Putamen (tissue), 1 donor: Measurements from ENCODE around the gene PSRC1.
A peak's percentile ranks its signal among the peaks of the same experiment; 100 is the strongest.
"Not testable (repeated sequence)": the region's sequence is repeated elsewhere in the genome, so short reads cannot be mapped to it uniquely, and the experiment has no call there.

Experiments
- DNase-seq: peaks from one replicate; pipeline ENCODE4 v3.0.0-alpha.2; 2016; ENCODE audit warnings: low spot score

Gene PSRC1

DNA sequence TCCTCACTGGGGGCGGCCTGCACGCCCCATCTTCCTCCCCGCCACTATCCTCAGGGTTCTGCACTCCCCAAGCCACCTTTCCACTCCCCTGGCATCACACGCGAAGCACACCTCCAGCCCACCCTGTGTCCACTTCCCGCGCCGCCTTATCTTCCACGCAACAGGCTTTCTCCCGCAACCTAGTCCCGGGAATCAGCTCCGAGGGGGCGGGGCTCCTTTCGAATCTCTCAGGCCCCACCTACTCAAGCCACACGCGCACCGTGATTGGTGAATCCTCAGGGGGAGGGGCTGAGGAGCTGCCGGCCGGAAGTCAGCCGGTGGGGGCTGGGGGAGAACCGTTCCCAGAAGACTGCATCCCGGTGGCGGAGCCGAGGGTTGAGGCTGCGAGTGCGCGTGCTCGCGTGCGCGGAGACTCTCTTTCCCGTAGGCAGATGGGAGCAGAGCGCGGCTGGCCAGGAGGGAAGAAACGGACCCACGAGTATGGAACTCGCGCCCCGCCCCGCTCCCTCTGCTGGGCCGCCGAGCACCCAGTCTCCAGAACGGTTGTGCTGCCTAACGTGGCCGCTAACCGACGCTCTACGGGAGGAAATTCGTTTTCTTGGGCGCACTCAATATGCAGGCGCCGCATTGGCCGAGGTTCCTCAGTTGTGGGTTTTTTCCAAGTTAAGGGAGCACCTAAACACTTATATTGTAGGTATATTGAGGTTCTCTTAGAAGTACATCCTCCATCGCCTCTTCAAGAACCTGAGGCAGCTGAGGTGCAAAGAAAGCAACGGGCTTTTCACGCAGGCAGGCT, at the start of gene PSRC1:
PSRC1 (minus strand) TSS at position 194 of the 796 bp plus-strand sequence.
- DNase-seq, result peak; percentile 98

DNA sequence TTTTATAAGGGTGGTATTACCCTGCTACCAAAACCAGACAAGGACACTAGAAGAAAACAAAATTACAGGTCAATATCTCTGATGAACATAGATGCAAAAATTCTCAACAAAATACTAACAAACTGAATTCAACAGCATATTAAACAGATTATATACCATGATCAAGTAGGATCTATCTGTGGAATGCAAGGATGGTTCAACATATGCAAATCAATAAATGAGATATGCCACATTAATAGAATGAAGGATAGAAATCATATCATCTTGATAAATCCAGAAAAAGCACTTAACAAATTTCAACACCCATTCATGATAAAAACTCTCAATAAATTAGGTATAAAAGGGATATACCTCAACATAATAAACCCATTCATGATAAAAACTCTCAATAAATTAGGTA, 48.2 kb upstream of the PSRC1 start:
- DNase-seq, result no peak

DNA sequence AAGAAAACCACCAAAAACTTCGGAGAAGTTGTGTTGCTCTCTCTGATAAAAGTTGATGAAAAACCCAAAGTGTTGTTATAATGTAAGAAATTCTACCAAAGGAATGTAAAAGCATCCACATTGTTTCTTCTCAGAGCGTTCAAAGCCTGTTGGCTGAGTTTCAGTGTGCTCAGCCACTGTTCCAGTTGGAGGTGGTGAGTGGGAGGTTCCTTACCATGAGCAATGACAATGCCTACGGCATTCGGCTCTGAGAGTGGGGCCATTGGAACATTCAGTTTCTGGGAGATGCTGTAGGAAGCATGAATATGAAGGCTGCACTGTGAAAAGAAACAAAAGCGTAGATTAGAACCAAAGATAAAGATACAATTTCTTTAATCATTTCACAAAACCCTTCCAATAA, 44.3 kb upstream of the PSRC1 start:
- DNase-seq, result peak; percentile 79

DNA sequence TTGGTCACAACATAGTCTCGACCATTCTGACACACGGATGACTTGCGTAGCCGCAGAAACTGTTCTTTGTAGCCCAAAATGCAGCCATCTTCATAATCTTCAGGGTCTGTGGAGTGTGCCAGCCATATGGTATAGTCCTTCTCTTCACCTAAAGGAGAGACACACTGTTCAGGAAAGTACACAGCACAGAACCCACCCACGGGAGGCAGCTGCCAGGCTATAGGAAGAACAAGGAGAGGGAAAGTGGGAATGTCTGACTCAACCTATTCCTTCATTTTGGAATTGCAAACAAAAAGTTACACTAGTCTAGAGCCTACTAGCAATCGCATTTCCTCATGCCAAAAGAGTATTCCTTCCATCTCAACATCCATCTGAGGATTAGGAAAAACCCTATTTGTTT, 40.0 kb upstream of the PSRC1 start:
- DNase-seq, result no peak

DNA sequence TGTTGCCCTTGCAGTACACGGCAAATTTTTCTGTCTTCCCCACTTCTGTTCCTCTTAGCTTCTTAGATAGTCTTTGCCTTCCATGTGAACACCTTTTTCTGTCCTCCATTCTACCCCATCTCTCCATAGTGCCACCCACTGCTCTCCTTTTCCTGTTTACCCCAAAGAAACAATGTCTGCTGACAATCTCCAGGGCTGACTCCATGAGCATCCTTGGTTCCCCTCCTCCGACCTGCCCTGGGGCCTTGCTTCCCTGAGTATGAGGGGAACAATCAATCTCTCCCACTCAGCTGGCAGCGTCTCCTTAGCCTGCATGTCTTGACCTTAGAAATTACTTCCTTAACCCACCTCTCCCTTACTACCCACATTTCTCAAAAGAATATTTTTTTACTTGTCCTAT, 36.2 kb upstream of the PSRC1 start:
- no peak for DNase-seq

DNA sequence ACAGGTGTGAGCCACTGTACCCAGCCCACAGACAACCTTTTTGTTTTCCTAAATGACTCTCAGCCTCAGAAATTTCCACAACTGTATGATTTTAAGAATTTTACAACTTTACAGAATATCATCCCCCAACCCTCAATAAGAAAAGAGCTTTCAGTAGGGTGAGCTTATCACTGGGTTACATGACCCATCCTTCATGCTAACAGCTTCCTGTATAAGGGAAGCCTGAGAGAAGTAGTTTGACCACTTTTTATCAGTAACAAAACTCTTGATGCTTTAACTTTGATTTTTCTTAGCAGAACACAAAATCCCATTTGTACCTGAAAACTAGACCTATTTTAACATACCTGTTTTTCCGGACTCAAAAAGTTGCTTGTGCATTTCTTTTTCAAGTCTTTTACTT, 33.6 kb upstream of the PSRC1 start:
- DNase-seq, result no peak

DNA sequence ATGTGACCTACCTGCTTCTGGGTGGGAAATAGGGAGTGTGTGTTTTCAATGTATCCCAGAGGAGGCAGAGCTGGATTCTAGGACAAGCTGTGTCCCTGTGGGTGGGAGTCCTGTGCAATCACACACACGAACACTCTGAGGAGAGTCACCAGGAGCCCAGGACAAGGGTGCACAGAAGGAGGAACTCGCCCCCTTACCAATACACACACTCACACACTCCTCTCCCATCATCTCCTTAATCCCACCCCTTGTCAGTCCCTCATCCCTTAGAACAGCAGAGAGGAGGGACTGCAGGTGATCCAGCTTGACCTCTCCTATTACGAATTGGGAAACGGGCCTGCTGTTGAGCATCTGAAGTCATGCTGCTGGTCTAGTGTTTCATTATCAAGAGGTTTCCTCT, 32.3 kb upstream of the PSRC1 start:
- no peak for DNase-seq

DNA sequence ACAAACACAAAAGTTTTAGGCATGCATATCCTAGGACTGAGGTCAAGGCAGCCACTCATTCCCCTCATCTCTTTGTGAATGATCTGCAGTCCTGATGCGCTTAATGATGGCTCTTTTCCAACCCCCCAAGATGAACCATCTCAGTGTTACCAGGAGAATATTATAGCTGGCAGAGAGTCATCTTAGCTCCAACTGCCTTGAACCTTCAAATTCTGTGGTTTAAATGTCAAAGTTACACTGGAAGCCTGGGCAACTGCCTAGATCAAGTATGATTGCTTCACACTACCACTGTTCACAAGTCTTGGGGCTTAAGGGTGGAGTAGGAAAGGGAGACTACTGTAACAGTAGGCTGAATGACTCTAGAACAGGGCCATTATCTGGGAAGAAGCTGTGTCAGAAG, 31.9 kb upstream of the PSRC1 start:
- DNase-seq, result no peak

DNA sequence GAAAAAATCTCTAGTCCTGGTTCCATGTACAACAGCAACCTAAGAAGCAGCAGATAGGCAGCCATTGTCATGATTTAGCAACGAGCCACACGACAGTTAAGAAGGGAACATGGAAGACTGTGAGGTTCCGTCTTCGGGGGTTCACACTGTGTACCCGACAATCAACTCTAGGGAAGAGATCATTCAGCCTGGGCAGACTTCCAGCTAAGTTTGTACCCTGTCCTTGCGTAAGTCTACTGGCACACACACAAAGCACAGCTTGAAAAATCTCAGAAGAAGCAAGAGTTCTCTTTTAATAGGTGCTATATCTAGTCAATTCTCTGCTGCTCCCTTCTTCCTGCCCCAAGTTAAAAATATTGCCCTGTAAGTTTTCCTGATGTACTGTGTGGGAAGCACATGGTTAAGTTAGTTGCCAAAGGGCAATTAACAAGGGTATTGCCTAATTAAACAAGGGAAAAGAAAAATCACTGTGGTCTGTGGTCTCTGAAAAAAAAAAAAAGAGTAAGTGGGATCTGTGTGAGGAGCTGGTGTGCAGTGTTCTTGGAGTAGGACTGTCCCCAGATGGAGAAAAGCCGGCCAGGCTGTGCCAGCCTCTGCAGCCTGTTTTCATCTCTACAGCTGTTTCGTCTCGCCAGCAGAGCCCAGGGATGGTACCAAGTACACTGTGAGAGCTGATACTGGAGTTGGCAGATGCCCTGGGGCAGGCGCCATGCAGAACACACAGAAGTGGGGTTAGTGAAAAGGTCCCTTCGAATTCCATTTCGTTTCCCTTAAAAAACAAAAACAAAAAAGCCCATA, 30.2 kb upstream of the PSRC1 start:
- DNase-seq, result peak; percentile 93

DNA sequence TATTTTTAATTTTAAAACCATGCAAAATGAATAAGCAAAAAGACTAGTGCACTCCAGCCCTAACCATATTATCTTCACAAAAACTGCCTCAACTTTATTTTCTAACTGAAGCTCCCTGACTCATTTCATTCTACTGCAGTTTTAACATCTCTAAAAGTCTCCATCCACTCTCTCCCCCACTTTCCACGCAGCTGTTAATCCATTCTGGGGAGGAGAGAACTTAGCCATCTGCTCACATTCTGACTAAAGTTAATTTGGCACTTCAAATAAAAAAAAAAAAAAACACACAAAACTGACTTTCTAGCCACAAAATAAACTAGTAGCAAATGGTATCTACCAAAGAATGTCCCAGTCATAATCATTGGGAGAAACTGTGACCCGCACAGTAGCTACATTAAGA, 29.3 kb upstream of the PSRC1 start:
- DNase-seq, result no peak

DNA sequence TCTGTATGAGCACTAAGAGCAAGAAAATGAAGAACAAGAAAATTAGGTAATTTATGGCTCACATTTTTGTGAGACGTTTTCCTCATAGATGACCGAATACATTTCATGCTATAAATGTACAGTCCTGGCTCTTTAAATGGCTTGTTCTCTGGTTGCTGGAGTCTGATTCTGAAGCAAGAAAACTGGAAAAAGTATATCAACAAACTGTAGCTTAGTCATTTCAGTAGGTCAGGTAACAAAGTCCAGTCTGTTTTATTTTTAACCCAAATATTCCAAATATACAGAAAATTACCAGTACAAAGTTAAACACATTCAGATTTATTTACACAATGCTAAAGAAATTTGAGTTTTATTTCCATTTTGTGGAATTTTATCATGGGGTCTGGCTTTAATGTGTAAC, 26.4 kb upstream of the PSRC1 start:
- no peak for DNase-seq

DNA sequence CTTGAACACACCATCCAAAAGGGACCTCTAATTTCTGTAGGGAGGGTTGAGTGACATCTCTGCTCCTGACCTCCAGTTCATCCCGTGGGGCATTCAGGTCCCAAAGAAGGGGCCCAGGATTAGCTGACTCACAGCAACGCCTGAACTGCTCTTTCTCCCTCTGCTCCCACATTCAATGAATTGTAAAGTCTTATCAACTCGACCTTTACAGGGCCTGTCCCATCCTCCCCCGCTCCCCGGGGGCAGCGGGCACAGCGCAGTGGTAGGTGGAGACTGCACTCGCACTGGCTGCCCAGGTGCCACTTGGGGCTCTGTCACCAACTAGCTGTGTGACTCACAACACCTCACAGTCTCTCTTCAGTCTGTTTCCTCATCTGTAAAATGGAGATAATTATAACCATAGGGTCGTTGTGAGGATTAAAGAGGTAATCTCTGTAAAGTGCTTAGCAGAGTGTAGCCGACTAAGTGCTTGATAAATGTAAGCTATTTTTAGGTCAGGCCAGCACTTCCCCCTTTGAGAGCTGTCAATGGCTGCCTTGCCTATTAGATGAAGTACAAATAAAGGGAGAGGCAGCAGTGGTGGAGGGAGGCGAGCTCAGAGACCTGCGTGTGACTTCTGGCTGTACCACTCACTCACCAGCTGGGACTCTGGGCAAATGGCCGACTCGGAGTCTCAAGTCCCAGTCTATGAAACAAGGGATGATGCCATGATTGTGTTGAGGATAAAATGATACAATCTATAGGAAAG, 24.5 kb upstream of the PSRC1 start:
- peak; percentile 75 for DNase-seq

DNA sequence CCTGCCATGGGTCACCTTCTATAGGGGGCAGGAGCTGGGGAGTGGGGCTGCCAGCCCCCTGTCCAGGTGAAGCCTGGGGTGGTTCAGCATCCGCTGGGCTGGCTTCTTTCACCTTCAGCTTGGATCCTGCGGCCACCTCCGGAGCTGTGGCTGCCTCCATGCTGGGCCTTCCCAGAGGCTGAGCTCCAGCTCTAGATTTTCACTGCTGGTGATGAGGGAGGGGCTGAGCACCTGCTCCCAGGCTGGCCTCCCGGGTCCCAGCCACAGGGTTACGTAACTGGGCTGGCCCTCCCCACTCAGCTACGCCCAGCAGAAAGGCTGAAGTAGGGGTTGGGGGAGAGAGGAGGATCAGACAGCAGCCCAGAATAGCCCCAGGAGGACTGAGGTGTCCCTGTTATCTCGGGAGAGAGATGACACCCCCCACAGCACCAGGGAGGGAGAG, 23.9 kb upstream of the PSRC1 start, which contains the start of gene MYBPHL:
MYBPHL (minus strand) TSS at position 180 of the 442 bp plus-strand sequence; CDS start at position 160, 20 bp downstream.
- DNase-seq, result no peak

DNA sequence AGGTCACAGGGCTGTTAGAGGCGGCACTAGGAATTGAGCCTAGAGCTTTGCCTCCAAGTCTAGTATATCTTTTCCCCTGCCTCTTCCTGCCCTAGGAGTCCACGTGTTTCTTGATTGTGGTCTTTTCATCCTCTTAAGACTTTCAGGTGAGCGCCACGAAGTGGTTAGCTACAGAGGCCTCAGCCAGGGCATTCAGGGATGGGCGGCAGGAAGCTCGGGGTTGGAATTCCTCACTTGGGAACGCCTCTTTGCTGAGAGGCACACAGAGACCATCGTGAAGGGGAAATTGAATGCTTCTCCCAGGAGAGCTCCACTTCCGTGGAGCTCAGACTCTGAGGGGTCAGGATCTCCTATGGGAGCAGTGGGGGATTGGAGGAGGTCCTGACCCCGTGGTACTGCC, 23.0 kb upstream of the PSRC1 start:
- not testable (repeated sequence) for DNase-seq

DNA sequence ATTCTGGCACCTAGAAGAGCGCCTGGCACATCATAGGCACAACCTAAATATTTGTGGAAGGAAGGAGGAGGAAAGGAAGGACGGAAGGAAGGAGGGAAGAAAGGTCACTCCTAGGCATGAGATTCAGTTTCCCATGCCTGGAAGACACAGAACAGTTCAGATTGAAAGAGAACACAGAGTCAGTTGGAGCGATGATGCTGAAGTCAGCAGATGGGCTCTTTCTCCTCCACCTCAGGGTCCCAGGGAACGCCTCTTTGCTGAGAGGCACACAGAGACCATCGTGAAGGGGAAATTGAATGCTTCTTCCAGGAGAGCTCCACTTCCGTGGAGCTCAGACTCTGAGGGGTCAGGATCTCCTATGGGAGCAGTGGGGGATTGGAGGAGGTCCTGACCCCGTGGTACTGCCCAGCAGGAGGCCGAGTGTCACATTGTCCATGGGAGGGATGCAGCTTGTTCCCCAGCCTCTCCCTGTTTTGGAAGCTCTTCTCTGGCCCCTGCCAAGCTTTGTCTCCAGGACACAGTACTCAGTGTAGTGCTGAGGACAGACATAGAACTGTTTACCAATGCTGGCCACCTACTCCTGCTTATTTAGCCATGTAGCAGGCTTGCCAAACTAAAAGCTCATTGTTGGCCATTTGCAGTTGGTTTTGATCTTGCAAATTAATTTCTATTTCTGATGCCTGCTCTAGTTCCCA, 21.4 kb upstream of the PSRC1 start:
- peak; percentile 95 for DNase-seq

DNA sequence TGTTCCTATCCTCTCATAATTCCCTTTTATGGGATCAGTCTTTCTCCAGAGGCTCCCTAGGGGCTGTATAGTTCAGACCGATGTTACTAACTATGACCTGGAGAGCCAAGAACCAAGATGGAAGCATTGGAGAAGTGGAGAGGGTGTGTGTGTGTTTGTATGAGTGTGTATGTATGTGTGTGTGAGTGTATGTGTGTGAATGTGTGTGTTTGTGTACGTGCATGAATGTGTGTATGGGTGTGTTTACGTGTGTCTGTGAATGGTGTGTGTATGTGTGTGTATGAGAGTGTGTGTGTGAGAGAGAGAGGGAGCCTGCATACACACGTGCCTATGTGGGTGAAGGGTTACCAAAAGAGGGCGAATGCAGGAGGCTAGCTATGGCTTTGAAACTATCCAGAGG, 18.9 kb upstream of the PSRC1 start:
- no peak for DNase-seq

DNA sequence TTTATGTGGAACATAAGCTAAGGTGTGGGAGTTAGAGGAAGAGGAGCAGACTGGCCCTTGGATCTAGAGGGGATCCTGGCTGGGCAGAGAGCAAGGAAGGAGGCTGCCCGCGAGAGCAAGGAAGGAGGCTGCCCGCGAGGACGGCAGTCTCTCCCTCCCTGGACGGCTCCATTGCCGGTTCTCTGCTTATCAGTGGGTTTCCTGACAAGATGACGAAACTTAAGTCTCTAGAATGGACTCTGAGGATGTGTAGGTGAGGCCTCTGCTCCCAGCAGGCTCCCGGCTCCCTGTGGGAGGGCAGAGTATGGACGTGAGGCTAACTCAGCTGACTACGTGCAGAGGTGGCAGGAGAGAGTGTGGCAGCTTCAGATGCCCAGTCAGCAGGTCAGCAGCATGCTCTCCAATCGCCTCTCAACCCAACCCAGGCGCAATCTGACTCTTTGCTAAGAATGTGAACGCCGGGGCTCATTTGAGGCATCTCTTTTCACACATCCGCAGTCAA, 17.8 kb upstream of the PSRC1 start:
- DNase-seq, result no peak

DNA sequence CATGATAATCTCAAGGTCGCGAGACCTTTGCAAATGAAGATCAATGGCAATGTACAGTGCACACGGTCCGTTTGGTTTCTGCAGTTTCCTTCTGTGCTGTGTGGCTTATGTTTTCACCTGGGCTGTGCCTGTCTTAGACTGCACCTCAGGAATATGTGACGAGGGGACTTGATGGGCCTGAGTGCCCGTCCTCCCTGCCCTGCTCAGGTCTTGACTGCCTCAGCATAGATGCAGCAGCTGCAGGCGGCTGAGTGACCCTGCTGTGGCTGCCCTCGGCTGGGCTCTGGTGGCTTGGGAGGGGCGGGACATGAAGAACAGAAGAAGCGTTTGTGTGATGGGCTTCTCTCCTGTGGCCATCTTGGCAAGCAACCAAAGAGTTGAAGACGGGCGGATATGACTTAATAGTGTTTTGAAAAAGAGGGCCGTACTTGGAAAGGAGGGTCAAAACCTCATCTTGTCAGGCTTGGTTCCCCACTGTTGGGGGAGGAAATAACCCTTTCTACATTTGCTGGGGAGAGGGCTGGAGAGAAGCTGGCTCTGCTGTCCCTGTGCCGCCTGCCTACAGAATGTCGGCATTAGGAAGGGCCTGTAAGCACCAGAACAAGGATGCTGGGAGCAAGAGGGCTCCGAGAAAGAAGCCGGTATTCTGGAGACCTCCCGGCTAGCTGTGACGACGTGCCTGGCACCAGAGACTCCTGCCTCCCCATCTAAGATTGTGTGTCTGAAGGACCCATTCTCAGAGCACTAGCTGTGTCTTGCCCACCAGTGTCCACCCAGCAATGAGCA, 16.8 kb upstream of the PSRC1 start:
- peak; percentile 97 for DNase-seq

DNA sequence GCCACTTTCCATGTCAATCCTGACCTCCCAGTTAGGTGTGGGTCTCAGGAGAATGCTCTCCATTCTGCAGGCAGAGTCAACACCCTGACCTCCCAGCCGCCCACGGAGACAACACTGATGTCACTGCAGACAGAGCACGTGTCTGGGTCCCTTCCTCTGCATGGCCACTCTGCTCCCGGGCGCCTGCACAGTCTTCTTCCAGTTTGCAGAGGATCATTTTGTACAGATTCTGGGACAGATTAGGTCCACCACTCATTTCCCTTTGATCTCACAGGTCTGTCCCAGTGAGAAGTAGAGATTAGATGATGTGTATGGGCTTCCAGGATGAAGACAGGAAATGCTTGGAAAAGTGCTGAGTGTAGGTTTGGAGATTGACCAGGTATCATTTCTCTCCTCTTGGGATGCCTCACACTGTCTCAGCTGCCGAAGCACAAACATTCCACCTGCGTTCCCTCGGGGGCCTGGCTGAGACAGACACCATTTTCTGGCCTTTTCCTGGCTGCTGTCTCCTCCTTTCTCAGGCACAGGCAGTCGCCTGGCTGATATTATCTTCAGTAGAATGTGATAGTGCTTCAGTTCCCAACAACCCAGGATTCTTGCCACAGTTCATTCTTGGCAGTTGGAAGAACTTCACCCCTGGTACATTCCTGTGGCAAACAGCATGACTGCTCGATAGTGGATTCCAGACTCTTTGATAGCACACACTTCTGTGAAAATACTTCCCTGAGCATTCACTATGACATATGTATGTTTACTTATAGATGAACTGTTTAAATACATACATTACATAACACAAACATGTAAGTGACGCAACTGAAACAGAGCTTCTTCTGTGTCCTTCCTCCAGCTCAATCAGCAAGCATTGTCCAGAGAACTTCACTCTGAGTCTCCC, 16.0 kb upstream of the PSRC1 start:
- DNase-seq, result peak; percentile 83

DNA sequence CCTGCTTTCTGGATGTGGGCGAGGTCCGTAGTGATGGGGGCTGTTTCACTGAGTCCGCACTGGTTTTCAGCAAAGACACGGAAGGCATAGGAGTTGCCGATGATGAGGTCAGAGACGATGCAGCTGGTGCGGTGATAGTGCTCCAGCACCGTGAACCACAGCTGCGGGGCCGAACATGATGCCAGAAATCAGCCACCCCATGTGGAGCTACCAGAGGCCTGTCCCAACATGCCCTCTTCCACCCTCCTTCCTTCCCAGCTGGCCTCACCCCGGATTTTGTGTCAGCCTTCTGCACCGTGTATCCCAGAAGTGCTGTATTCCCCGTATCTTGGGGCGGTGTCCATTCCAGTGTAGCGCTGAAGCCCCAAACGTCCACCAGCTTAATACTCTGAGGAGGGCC, 13.8 kb upstream of the PSRC1 start:
- no peak for DNase-seq
